ENCODE measurements around the gene TRMT61A. TPM values are rescaled to one million over a fixed set of nuclear protein-coding genes. Genes with fewer than 3 reads are reported as not detected.

Gene TRMT61A
- total and polyA plus RNA-seq, 9 of the 15 experiments (the other 6 are each of a cell fraction or from before 2014, with no cell fraction given), result 0.10 to 24.8 (median 5.1) TPM

DNA sequence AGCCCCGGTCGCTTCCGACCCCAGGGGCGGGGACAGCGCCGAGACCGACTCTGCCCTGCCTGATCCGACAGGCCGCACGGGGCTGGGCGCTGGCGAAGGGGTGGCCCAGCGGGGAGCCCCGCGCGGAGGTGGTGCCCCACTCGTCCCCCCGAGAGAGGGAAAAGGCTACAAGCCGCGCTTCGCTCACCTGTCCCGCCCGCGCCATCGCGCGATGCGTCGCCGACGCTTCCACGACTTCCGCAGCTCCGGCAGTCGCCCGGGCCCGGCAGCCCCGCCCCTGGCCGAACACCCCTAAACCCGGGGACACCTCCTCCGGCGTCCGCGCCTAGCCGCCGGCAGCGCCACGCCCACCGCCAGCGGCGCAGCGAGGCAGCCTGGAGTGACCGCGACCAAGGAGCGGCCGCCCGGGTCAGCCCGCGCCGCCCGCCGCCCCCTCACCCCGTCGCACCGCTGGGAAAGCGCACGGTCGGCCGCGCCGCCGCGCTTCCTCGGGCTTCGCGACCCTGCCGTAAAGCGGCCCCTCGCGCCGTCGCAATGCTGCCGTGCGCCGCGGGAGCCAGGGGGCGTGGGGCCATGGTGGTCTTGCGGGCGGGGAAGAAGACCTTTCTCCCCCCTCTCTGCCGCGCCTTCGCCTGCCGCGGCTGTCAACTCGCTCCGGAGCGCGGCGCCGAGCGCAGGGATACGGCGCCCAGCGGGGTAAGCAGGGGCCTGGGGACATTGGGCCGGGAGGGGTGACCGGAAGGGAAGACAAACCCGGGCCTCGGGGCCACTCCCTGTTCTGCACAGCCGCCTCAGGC lies 33.6 kb downstream of the TRMT61A start, which contains the start of the genes BAG5 and COA8:
Gene BAG5 (minus strand): TSS at position 229 of the 797 bp plus-strand sequence. CDS start 1,493 bp downstream, outside the sequence.
Gene COA8 (plus strand): TSS at position 532 of the 797 bp plus-strand sequence. CDS start 42 bp downstream, at position 574.
- POLR2A ChIA-PET, result interaction anchor here (0.6 to 1.2 kb wide), 3 partner anchors 14 to 26 kb away, joined by 4 read pairs; no protein-coding TSS in a partner anchor
- ATAC-seq, result peak; percentile 84
- peak; percentile 61 for FAIRE-seq
- peak within 1 kb of the TSS; percentile 82 for H3K4me2 ChIP-seq (ENCODE audit: insufficient read depth, low read length)
- H3K79me2 ChIP-seq (ENCODE audit: control insufficient read depth, insufficient read depth, low read length), result peaks cover 84% of the 10 kb centered on the region
- no peaks in the 10 kb centered on the region for H3K9me1 ChIP-seq (ENCODE audit: control insufficient read depth, insufficient read depth, low read length)
- H3K9ac ChIP-seq (ENCODE audit: insufficient read depth in 1 of 2, low read depth in 2 of 2, low read length in 2 of 2), result peak within 1 kb of the TSS; percentile 84 to 96
- H4K20me1 ChIP-seq (replicated peaks; ENCODE audit: control insufficient read depth, insufficient read depth, low read length), result peaks cover 20% of the 10 kb centered on the region; the same call in 1 of the 2 replicates
- peaks cover 35% of the 10 kb centered on the region for H3K36me3 ChIP-seq (ENCODE audit: control insufficient read depth, insufficient read depth, low read length)
- peaks cover 3 to 5% of the 10 kb centered on the region in 2 experiments; a peak in 3 of 5 replicates for H3K4me1 ChIP-seq (replicated peaks in 1 of 2; ENCODE audit: control insufficient read depth in 2 of 2, insufficient read depth in 2 of 2, low read length in 2 of 2)
- no TSS peak for BruUV-seq (replicated peaks)
- CTCF ChIA-PET (ENCODE audit: low intra/inter-chr PET ratio), result interaction anchor here (0.7 kb wide), 1 partner anchor 1912 kb away, joined by 3 read pairs; no protein-coding TSS in a partner anchor
- no peaks in the 10 kb centered on the region for H3K9me3 ChIP-seq (replicated peaks; ENCODE audit: control insufficient read depth, insufficient read depth, low read depth, low read length)
- H2AFZ ChIP-seq (ENCODE audit: low read depth, low read length), result peak within 1 kb of the TSS; percentile 88
- intact Hi-C loops (cut with micrococcal nuclease), result loop anchor here (5.0 kb wide), 1 partner anchor 45 kb away; no protein-coding TSS in a partner anchor
- in situ Hi-C loops (cut with MboI), result no loop called here
- DNase-seq (ENCODE audit: extremely low read depth in 1 of 4, low spot score in 3 of 4), result peak; percentile 82 to 90 (median 85)
- WGBS (ENCODE audit: insufficient coverage, low coverage, missing lambda C conversion rate), result 0% methylated on average over 22 of the region's 109 CpGs
- H3K4me3 ChIP-seq, result peak within 1 kb of the TSS; percentile 93
- H3K27ac ChIP-seq (ENCODE audit: extremely low read depth, low read depth, low read length), result peak within 1 kb of the TSS; percentile 96
- H3K27me3 ChIP-seq (ENCODE audit: control insufficient read depth in 2 of 2, insufficient read depth in 2 of 2, low read length in 2 of 2), result no peaks in the 10 kb centered on the region
- TF ChIP-seq, protein P1, sequence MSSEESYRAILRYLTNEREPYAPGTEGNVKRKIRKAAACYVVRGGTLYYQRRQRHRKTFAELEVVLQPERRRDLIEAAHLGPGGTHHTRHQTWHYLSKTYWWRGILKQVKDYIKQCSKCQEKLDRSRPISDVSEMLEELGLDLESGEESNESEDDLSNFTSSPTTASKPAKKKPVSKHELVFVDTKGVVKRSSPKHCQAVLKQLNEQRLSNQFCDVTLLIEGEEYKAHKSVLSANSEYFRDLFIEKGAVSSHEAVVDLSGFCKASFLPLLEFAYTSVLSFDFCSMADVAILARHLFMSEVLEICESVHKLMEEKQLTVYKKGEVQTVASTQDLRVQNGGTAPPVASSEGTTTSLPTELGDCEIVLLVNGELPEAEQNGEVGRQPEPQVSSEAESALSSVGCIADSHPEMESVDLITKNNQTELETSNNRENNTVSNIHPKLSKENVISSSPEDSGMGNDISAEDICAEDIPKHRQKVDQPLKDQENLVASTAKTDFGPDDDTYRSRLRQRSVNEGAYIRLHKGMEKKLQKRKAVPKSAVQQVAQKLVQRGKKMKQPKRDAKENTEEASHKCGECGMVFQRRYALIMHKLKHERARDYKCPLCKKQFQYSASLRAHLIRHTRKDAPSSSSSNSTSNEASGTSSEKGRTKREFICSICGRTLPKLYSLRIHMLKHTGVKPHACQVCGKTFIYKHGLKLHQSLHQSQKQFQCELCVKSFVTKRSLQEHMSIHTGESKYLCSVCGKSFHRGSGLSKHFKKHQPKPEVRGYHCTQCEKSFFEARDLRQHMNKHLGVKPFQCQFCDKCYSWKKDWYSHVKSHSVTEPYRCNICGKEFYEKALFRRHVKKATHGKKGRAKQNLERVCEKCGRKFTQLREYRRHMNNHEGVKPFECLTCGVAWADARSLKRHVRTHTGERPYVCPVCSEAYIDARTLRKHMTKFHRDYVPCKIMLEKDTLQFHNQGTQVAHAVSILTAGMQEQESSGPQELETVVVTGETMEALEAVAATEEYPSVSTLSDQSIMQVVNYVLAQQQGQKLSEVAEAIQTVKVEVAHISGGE (CRISPR knock-in tag; IDR thresholded peaks at IDR 0.05), result peak in 1 of 3 experiments; percentile 62; a peak in 2 of 6 replicates
- 0 out of 4 replicates have a peak, but pooled peaks of 1 of the 2 experiments have one; percentile 10 for TF ChIP-seq TEAD1 (CRISPR knock-in tag; IDR thresholded peaks at IDR 0.05)
- peak; percentile 34; the same call in 1 of the 2 replicates for TF ChIP-seq EGR1 (conservative IDR thresholded peaks at IDR 0.05)
- TF ChIP-seq RNF2 (IDR thresholded peaks at IDR 0.05), result no peak
- TF ChIP-seq, protein P2, sequence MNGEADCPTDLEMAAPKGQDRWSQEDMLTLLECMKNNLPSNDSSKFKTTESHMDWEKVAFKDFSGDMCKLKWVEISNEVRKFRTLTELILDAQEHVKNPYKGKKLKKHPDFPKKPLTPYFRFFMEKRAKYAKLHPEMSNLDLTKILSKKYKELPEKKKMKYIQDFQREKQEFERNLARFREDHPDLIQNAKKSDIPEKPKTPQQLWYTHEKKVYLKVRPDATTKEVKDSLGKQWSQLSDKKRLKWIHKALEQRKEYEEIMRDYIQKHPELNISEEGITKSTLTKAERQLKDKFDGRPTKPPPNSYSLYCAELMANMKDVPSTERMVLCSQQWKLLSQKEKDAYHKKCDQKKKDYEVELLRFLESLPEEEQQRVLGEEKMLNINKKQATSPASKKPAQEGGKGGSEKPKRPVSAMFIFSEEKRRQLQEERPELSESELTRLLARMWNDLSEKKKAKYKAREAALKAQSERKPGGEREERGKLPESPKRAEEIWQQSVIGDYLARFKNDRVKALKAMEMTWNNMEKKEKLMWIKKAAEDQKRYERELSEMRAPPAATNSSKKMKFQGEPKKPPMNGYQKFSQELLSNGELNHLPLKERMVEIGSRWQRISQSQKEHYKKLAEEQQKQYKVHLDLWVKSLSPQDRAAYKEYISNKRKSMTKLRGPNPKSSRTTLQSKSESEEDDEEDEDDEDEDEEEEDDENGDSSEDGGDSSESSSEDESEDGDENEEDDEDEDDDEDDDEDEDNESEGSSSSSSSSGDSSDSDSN (IDR thresholded peaks at IDR 0.05; ENCODE audit: borderline replicate concordance in 1 of 2, low read depth in 2 of 2, low read length in 2 of 2), result peak in 1 of 2 experiments; percentile 48; a peak in 1 of 4 replicates
- TF ChIP-seq NCOA4 (IDR thresholded peaks at IDR 0.05; ENCODE audit: partially characterized antibody), result no peak
- TF ChIP-seq ELF1 (tag; IDR thresholded peaks at IDR 0.05), result peak; percentile 68
- no peak for TF ChIP-seq ZNF3 (CRISPR knock-in tag; IDR thresholded peaks at IDR 0.05)
- TF ChIP-seq MTA1 (IDR thresholded peaks at IDR 0.05; ENCODE audit: borderline replicate concordance), result peak; percentile 59; the same call in 1 of the 2 replicates
- peak; percentile 55 for TF ChIP-seq NEUROD1 (IDR thresholded peaks at IDR 0.05; ENCODE audit: borderline replicate concordance, low read depth, low read length, partially characterized antibody)

All from K562 (cell line).